Measurements from ENCODE around the gene PLD1.

PLD1 gene

DNA sequence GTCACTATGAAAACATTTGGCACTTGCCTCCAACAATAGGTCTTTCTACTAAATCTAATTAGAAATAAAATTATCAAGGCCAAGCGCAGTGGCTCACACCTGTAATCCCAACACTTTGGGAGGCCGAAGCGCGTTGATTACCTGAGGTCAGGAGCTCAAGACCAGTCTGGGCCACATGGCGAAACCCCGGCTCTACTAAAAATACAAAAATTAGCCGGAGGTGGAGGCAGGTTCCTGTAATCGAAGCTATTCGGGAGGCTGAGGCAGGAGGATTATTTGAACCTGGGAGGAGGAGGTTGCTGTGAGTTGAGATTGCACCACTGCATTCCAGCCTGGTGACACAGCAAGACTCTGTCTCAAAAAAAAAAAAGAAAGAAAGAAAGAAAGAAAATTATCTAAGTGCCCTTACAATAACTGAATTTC is 1.6 kb upstream of the PLD1 start:
- Histone ChIP-seq H3K4me3 (replicated peaks; ENCODE audit: low read depth, low read length) (no peak overlapping the region), H3K36me3 (ENCODE audit: control insufficient read depth, insufficient read depth, low read length) (no peaks in the 10 kb centered on the region), H3K27me3 (replicated peaks; ENCODE audit: control insufficient read depth, insufficient read depth, low read length) (no peaks in the 10 kb centered on the region)
- no peak for DNase-seq (ENCODE audit: extremely low read depth, insufficient read length)
- TF ChIP-seq, protein P1, sequence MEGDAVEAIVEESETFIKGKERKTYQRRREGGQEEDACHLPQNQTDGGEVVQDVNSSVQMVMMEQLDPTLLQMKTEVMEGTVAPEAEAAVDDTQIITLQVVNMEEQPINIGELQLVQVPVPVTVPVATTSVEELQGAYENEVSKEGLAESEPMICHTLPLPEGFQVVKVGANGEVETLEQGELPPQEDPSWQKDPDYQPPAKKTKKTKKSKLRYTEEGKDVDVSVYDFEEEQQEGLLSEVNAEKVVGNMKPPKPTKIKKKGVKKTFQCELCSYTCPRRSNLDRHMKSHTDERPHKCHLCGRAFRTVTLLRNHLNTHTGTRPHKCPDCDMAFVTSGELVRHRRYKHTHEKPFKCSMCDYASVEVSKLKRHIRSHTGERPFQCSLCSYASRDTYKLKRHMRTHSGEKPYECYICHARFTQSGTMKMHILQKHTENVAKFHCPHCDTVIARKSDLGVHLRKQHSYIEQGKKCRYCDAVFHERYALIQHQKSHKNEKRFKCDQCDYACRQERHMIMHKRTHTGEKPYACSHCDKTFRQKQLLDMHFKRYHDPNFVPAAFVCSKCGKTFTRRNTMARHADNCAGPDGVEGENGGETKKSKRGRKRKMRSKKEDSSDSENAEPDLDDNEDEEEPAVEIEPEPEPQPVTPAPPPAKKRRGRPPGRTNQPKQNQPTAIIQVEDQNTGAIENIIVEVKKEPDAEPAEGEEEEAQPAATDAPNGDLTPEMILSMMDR (IDR thresholded peaks at IDR 0.05; ENCODE audit: insufficient read depth, low read length, poor library complexity, severe bottlenecking) = no peak

DNA sequence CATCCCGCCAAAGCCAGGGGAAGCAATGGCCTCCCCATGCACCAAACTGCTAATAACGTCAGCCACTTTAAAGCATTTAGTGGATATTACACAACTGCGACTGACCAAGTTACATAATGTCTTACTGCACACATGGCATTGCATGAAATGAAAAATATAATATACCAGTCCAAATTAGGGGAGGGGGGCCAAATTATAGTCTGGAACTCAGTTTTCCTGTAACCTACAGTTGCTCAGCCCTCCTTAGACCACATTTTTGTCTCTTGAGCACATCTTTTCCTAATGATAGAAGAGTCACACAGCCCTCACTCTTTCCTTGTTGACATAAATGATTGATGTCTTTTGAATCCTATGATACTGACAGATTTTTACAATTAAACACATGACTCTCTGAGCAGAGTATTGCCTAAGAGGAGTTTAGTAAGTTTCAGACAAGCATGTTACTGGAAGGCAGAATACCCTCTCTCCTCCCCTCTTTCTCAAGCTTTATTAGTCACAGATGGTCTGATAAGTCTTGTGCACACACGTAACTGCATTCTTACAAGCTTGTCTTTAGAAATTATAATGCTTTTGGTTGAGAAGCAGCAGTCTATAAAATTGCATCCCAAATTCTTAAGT is 1.1 kb upstream of the PLD1 start:
- no peak for DNase-seq (ENCODE audit: extremely low read depth, insufficient read length)
- Histone ChIP-seq H3K27me3 (replicated peaks; ENCODE audit: control insufficient read depth, insufficient read depth, low read length) (no peaks in the 10 kb centered on the region), H3K4me3 (replicated peaks; ENCODE audit: low read depth, low read length) (no peak overlapping the region), H3K36me3 (ENCODE audit: control insufficient read depth, insufficient read depth, low read length) (no peaks in the 10 kb centered on the region)
- TF ChIP-seq, protein P1 (IDR thresholded peaks at IDR 0.05; ENCODE audit: insufficient read depth, low read length, poor library complexity, severe bottlenecking) = no peak

DNA sequence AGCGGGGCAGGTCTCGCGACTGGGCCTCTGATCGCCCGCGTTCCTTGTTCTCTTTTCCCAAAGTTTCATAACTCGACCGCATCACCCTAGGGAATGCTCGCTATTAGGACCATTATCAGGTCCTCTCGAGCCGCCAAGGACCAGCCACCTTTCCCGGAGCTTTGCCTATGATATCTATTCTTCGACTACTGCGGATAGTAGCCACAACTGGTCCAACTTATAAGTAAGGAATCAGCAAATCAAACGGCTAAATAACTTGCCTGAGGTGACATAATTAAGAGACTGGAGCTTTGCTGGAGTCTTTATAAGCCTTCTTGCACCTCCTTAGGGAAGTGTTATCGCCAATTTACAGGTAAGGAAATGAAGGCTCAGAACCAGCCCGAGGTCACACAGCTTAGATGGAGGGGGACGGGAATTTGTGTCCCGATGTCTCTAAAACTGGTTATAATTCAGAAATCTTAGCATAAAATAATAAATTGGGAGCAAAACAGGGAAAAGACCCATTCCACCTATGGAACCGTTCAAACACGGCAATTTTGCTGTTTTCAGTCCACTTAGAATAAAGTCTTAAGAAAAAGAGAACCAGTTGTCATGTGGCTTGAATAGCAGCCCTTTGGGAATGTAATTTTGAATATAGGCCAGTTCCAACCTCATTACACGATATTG is 479 bp upstream of the PLD1 start:
- Histone ChIP-seq H3K4me3 (replicated peaks; ENCODE audit: low read depth, low read length) (peak overlapping the region; percentile 86), H3K36me3 (ENCODE audit: control insufficient read depth, insufficient read depth, low read length) (no peaks in the 10 kb centered on the region), H3K27me3 (replicated peaks; ENCODE audit: control insufficient read depth, insufficient read depth, low read length) (no peaks in the 10 kb centered on the region)
- DNase-seq (ENCODE audit: extremely low read depth, insufficient read length) = no peak
- TF ChIP-seq, protein P1 (IDR thresholded peaks at IDR 0.05; ENCODE audit: insufficient read depth, low read length, poor library complexity, severe bottlenecking) = no peak

DNA sequence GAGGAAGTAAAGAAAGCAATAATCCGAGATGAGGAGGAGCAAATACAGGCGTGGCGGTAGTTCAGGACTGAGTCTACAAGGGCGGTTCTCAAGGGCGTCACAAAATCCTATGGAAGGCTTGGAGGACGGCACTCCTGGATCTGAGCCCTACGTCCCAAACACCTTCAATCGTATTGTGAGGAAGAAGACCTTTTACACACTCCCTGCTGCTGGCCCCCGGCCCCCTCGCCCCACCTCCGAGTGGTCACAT is 747 bp downstream of the PLD1 start:
- DNase-seq (ENCODE audit: extremely low read depth, insufficient read length) = no peak
- H3K4me3 ChIP-seq (replicated peaks; ENCODE audit: low read depth, low read length) = peak overlapping the region; percentile 86
- no peaks in the 10 kb centered on the region for H3K36me3 ChIP-seq (ENCODE audit: control insufficient read depth, insufficient read depth, low read length)
- no peaks in the 10 kb centered on the region for H3K27me3 ChIP-seq (replicated peaks; ENCODE audit: control insufficient read depth, insufficient read depth, low read length)
- TF ChIP-seq, protein P1 (IDR thresholded peaks at IDR 0.05; ENCODE audit: insufficient read depth, low read length, poor library complexity, severe bottlenecking) = no peak

DNA sequence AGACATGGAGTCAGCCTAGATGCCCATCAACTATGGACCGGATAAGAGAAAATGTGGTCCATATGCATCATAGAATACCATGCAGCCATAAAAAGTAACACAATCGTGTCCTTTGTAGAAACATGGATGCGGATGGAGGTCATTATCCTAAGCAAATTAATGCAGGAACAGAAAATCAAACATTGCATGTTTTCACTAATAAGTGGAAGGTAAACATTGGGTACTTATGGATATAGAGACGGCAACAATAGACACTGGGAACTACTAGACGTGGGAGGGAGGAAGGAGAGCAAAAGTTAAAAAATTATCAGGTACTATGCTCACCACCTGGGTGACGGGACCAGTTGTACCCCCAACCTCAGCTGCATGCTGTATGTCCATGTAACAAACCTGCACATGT is 2.5 kb downstream of the PLD1 start:
- TF ChIP-seq, protein P1 (IDR thresholded peaks at IDR 0.05; ENCODE audit: insufficient read depth, low read length, poor library complexity, severe bottlenecking) = no peak
- no peaks in the 10 kb centered on the region for H3K36me3 ChIP-seq (ENCODE audit: control insufficient read depth, insufficient read depth, low read length)
- DNase-seq (ENCODE audit: extremely low read depth, insufficient read length) = no peak
- no peaks in the 10 kb centered on the region for H3K27me3 ChIP-seq (replicated peaks; ENCODE audit: control insufficient read depth, insufficient read depth, low read length)
- H3K4me3 ChIP-seq (replicated peaks; ENCODE audit: low read depth, low read length) = no peak overlapping the region

Data from GM06990 (cell line).